ENCODE measurements around the gene CCN6. TPM values are rescaled to one million over a fixed set of nuclear protein-coding genes. Genes with fewer than 3 reads are reported as not detected.

The CCN6 gene
- total RNA-seq, 1 donor from 2014 or later = not detected

GRCh38 chr6:112114577-112115223, 60.8 kb downstream of the CCN6 start:
- no peak for DNase-seq (ENCODE audit: low read depth, low spot score)

- no peak for DNase-seq (ENCODE audit: low read depth, low spot score)
These were observed 62.3 kb downstream of the CCN6 start for GRCh38 chr6:112116221-112116620.

DNA sequence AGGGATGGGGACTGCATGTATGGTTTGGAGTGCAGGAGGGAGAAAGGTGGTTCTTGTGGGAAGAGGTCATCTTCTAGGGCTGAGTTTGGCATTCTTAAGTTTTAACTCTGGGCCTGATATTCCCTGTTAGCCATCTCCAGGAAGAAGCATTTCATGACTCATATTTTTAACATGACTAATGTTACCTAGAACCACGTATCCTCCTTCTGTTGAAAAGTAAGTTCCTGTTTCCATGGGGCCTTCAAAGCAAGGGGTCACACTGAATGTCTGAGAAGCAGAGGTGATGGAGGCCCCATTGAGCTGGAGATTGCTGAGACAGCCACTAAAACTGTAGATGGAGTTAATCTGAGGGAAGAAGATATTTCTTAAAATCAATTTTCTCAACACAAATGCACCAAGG, 63.6 kb downstream of the CCN6 start:
- DNase-seq (ENCODE audit: low read depth, low spot score) = peak; percentile 11

DNA sequence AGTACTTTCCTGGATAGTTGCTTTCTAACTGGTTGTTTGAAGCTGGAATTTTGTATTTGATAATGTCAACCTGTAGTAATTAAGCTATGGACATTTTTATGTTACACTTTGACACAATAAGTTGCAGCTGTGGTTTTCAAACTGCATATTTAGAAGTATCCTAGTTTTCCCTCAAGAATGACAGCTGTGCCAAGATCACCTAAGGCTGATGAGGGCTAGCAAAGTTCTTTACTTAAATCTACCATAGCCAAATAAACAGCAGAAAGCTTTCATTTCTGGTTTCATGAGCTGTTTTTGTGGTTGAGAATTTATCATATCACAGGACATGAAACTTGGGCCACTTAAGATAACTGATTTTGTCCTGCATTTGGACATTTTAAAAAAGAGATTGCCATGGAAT, 64.1 kb downstream of the CCN6 start:
- DNase-seq (ENCODE audit: low read depth, low spot score) = no peak

Other genes starting within 250 kb of the CCN6 start
- 140 and 194 TPM in 2 replicates for gene FYN, start 180.7 kb upstream of the CCN6 start, total RNA-seq
- 14.6 and 23.2 TPM in 2 replicates for gene TUBE1, start 33.4 kb downstream of the CCN6 start, total RNA-seq
- 9.4 and 14.4 TPM in 2 replicates for gene FAM229B, start 33.5 kb downstream of the CCN6 start, total RNA-seq
- 516 and 517 TPM in 2 replicates for gene LAMA4, start 200.5 kb downstream of the CCN6 start, total RNA-seq

Measured in pulmonary artery endothelial cell (primary cell).